ENCODE data around the gene STXBP1. TPM values are rescaled to one million over a fixed set of nuclear protein-coding genes. Genes with fewer than 3 reads are reported as not detected.

The STXBP1 gene
- total RNA-seq, 1 experiment from 2014 or later, result 11.2 TPM

DNA sequence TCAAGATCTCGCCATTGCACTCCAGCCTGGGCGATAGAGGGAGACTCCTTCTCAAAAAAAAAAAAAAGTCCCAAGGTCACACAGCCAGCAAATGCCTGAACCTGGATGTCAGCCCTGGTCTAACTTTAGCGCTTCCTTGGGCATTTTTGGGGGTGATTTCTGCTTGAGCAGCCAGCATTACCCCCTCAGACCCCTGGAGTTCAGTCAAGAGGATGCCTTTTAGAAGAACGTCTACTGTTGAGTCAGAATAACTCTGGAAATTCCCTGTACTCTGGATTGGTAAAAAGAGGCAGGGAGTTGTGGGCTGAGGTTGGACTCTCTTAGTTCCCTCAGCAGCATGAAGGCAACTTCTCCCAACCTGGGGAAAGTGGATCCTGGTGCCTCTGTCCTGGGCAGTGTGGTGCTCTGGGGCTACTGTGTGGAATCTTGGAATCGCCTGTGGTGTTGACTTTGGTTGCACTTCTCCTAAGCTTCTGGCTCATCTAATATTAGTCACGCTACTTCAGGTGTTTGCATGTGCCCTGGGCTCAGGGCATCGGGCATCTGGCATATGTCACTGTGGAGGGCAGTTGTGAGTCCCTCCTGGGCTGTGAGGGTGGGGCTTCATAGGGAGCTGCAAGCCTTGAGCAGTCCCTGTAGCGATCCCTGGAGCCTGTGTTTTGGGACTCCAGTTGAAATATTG is 32.2 kb downstream of the STXBP1 start:
- no peak for DNase-seq (ENCODE audit: low spot score)

DNA sequence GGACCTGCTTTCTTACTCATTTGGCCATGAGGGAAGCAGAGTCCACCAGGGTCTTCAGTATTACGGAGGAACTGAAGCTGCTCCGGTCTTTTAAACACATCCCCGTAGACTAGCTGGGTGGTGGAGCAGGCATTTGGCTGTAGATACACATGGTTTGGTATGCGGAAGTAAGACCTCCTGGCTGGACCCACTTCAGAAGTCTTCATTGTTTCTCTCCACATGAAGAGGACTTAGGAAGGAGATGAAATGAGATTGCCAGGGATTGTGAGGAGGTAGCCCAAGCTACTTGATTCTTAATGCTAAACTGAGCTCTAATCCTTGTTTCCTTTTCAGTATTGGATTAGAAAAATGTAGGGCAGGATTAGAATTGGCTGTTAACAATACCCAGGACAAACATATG is 32.9 kb downstream of the STXBP1 start:
- in situ Hi-C loops (cut with HindIII; ENCODE audit: low sequenced_read_pairs), result no loop called here
- DNase-seq (ENCODE audit: low spot score), result peak; percentile 30

More for the DNA sequence above, 32.2 kb downstream of the STXBP1 start:
- in situ Hi-C loops (cut with HindIII; ENCODE audit: low sequenced_read_pairs), result no loop called here

DNA sequence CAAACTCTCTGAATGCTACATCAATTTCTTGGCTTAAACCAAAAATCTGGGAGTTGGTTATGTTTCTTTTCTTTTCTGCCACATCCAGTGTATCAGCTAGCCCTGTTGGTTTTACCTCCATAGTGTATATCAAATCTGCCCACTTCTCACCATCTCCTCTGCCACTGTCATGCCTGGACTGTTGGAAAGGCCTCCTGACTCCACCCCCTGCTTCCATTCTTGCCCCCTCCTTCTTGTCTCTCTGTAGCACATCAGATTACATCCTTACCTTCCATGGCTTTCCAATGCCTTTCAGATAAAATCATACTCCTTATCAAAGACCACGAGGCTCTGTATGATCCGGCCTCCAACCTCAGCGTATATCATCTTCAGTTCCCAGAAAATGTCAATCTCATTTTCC is 35.4 kb downstream of the STXBP1 start:
- in situ Hi-C loops (cut with HindIII; ENCODE audit: low sequenced_read_pairs), result no loop called here
- DNase-seq (ENCODE audit: low spot score), result peak; percentile 73

DNA sequence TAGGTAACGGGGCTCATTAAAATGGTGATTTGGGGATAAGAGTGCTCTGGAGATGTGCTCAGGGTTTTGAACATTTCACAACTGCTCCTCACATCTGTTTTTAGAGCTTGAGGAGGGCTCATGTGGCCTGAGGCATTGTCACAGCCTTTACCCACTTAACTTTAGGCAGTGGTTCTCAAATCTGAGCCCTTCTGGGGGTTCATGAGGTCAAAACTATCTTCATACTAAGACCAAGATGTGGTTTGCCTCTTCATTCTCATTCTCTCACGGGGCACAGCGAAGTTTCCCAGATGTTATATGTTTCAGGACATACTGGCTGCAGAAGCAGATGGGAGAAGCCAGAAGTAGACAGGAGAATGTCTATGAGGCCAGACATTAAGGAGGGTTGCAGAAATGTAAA is 38.4 kb downstream of the STXBP1 start:
- in situ Hi-C loops (cut with HindIII; ENCODE audit: low sequenced_read_pairs), result no loop called here

DNA sequence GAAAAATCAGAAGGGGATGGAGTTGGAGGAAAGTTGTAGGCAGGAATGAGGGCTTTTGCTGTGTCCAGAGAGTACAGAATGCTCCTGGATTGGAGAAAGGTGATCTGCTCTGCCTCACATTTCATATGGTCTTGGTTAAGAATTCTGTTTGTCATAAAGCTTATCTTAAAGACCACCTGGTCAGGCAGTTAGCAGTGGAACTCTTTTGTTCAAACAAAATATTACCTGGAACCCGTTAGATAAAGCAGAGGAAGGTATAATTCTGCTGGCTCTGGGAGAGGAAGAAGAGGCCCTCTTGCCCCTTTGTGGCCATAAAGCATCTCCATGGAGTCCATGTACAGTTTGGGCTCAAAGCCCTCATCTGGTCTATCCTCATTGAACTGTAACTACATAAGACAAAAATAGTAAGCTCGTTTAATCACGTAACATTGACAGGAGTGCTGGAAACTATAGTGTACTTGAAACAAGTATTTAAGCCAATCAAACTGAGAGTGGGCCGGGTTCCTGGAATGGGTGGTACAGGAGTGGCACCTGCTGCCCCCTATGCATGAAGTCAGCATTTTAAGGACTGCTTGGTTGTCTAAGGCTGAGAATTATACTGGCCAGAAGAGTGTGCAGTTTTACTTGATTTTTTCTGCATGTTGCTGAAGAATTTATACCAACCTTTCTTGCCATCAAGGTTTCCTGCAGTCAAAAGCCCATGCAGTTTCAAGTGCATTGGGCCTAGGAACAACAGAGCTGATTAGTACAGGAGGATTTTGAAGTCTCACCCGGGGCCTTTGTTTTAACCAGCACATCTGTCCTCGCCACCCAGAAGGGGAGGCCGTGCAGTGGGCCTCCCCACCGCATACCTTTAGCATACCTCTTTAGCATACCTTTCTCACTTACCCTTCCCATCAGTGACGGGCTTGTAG is 39.9 kb downstream of the STXBP1 start:
- DNase-seq (ENCODE audit: low spot score), result no peak
- in situ Hi-C loops (cut with HindIII; ENCODE audit: low sequenced_read_pairs), result no loop called here

More for the DNA sequence above, 38.4 kb downstream of the STXBP1 start:
- no peak for DNase-seq (ENCODE audit: low spot score)

DNA sequence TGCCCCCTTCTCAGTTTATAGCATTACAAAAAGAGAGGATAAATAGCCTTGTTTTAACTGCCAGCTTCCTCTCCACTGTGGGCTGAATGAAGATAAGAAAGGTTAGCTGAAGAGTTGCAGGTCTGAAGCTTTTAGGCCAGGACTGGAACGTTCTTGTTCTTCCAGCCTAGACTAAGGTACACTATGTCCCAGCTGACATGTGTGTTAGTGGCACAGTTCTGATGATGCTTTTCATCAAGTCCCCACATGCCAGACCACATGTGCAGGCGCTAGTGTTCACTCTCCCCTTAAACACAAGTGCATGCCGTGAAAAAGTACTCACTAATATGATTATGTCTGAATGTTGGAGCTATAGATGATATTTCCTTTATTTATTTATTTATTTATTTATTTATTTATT is 40.7 kb downstream of the STXBP1 start:
- in situ Hi-C loops (cut with HindIII; ENCODE audit: low sequenced_read_pairs), result no loop called here
- no peak for DNase-seq (ENCODE audit: low spot score)

DNA sequence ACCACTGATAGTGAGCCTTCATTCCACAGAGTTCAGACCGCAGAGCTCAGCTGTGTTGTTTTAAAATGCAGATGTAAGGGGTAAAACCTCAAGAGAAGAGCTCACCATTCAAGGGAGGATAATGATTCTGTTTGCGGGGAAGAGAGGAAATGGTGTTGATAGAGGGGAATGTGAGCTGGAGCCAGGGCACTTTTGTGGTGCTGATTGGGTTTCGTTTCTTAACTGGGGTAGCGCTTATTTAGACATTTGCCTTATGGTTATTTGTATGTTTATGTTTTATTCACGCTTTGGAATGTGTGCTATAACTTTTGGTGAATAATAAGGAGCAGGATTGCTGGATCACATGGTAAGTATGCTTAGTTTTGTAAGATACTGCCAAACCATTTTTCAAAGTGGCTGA is 42.5 kb downstream of the STXBP1 start:
- no peak for DNase-seq (ENCODE audit: low spot score)
- in situ Hi-C loops (cut with HindIII; ENCODE audit: low sequenced_read_pairs), result no loop called here

DNA sequence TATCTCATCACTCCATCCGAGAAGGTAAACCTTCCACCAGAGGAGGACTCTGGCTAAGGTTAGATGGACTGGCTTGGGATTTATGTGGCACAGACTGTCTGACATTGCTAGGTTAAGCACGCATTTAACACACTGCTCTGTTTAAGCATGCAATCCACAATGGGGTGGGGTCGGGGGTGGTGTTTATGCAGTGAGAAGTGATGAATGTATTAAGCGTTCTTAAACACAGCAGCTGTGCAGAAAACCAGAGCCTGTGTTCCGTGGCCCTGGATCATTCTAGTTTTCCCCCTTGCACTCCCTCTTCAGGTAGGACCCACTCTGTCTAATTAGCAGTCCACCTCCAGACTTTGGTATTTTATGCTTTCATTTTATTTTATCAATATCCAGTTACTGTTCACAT is 46.4 kb downstream of the STXBP1 start:
- DNase-seq (ENCODE audit: low spot score), result no peak
- in situ Hi-C loops (cut with HindIII; ENCODE audit: low sequenced_read_pairs), result no loop called here

DNA sequence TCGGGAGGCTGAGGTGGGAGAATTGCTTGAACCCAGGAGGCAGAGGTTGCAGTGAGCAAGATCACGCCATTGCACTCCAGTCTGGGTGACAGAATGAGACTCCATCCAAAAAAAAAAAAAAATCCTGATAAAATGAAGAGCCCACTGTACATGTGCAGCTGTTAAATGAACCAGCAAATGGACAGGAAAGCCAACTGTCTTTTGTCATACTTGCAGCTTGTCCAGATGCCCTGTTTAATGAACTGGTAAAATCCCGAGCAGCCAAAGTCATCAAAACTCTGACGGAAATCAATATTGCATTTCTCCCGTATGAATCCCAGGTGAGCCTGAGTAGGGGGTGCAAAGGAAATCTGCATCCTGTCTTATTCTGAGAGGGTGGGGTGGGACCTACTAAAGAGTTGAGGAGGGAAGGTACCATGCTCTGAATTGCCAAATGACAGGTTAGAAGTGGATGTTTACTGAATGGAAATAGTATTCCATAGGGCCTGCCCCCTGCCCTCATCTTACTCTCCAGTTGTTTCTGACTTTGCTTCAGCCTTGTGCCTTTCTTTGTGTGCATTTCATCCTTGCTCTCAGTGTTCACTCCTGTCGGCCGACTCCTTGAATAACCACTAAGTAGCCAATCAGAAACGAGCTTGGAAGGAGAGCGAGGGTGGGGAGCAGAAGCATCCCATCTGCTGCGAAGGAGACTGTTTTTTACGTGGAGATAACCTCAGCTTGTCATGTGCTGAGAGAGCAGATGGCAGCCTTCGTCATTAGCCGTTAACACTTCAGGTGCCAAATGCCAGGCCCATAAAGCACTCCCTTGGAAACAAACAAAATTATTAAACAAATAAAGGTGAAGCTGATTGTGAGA is 49.0 kb downstream of the STXBP1 start:
- in situ Hi-C loops (cut with HindIII; ENCODE audit: low sequenced_read_pairs), result no loop called here
- peak; percentile 99 for DNase-seq (ENCODE audit: low spot score)

DNA sequence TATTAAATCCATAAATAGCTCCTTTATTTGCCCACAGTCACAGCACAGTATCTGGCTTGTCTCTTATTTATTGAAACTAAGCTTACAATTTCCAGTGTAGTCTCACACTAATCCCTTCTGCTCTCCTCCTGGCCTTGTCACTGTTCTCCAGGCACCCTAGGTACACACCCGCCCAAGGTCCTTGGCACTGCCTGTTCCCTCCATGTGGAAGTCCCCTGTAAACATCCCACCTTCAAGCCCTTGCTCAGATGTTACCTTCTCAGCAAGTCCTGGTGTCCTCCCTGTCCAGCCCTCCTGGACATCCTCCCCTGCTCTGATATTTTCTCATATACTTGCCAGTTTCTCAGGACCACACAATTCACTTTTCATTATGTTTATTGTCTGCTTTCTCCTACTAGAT is 50.5 kb downstream of the STXBP1 start:
- in situ Hi-C loops (cut with HindIII; ENCODE audit: low sequenced_read_pairs), result no loop called here
- DNase-seq (ENCODE audit: low spot score), result peak; percentile 57

DNA sequence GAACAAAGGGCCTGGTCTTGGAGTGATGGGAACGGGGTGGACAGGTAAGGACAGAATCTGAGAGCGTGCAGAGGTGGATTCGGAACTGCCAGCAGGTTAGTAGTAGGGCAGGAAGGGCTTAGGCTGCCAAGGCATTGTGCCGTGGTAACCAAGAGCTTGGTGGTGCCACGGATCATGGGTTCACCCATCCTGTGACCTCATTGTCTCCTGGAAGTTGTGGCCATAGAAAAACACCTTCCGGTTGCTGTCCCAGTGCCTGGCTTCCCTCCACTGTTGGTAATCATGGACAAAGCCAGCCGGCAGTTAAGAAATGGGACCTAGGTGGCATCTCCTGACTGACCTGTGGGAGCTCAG is 52.2 kb downstream of the STXBP1 start:
- in situ Hi-C loops (cut with HindIII; ENCODE audit: low sequenced_read_pairs), result no loop called here
- DNase-seq (ENCODE audit: low spot score), result peak; percentile 52

DNA sequence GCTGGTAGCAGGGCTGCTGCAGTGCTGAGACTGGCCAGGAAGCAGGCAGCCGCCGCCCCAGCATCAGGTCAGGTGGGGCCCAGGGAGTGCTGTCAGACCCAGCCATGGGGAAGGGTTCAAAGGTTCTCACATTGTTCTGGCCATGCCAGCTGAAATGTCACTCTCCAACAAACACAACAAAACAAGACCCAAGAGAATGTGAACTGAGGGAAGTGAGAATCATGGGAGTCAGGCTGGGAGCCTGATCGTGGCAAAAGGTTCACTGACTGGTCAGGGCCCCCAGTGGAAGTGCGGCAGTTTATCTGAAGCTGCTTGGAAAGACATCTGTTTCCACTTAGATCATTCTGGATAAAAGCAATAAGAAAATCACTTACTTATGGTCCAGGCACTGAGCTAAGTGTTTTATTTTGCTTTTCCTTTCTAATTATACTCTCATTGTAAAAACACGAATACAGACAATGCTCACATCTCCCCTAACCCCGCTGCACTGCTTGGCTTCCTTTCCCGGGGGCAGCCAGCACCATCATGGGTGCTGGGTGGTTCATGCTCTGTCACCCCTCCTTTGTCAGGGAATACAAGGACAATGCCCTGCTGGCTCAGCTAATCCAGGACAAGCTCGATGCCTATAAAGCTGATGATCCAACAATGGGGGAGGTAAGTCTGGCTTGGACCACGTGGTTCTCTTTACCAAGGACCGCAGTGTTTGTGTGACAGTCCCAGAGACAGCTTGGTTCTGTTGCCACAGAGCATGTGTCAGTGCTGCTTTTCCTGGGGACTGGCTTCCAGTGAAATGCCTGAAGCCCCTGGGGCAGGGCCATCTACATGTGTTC is 52.8 kb downstream of the STXBP1 start:
- in situ Hi-C loops (cut with HindIII; ENCODE audit: low sequenced_read_pairs), result no loop called here
- DNase-seq (ENCODE audit: low spot score), result peak; percentile 73

DNA sequence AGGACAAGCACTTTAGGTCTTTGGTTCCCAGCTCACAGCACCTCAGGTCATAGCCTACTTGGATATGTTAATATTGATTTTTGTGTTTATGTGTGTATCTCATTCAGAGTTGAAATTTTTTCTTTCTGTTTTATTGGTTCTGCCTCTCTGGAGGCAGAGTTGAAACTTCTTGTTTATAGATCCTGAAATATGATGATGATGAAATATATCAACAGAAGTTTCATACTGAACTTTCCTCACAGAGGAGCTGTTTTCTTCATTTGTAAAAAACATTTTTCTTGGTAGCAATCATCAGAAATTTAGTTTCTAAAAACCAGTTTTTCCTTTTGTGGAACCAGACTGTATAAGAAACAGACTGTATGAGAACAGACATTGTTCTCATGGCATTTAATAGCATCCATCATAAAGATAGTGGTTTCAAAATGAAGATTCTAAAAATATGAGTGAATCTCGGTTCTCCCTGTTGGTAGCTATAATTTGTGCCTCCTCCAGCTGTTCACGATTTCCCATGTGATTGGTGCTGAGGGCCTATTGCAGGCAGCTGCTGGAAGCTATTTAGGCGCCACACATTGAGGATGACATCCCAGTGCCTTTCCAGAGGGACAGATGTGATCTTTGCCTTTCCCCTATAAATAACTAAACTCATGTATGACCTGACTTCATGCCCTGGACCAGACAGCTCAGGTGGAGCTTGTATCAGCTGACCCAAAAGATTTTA is 55.2 kb downstream of the STXBP1 start:
- no peak for DNase-seq (ENCODE audit: low spot score)
- in situ Hi-C loops (cut with HindIII; ENCODE audit: low sequenced_read_pairs), result no loop called here

DNA sequence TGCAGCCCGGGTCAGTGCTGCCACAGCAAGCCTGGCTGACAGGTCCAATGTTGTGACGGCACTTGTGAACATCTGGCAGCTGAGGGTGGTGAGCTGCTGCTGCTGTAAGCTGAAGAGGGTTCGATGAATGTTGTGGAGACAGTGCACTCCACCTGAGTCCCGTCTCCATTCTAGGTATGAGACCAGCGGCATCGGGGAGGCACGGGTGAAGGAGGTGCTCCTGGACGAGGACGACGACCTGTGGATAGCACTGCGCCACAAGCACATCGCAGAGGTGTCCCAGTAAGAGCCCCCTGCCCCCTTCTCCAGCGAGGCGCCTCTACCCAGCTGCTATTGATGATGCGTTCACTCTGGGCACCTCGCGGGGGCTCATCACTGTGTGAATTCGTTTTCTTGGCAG is 55.8 kb downstream of the STXBP1 start:
- in situ Hi-C loops (cut with HindIII; ENCODE audit: low sequenced_read_pairs), result no loop called here
- no peak for DNase-seq (ENCODE audit: low spot score)

DNA sequence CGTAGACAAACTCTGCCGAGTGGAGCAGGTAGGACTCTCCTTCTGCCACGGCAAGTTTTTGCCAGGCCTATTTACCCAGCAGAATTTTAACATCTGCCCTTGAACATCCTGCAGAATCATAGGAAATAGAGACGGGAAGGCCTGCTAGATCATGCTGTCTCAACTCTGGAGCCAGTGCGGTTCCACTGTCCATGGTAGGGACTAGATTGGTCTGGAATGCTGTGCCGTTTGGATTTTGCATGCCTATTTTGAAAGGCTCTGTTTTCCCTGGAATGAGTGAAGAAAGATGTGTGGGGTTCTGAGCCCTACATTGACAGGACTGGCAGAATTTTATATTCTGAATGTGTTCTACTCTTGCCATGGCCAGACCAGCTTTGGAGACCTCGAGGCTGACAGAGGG is 61.2 kb downstream of the STXBP1 start:
- DNase-seq (ENCODE audit: low spot score), result no peak
- in situ Hi-C loops (cut with HindIII; ENCODE audit: low sequenced_read_pairs), result no loop called here

DNA sequence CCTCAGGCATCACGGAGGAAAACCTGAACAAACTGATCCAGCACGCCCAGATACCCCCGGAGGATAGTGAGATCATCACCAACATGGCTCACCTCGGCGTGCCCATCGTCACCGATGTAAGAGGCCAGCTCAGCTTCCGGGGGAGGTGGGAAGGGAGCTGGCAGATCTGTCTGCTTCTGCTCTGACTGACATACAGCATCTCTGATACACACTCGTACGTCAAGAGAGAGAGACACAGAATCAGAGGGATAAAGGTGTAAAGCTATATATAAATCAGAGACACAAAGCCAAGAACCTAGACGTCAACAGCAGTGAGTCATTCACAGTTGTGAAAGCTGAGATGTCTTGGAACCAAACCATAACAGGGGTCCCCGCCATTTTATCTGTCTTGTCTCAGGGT is 64.6 kb downstream of the STXBP1 start:
- DNase-seq (ENCODE audit: low spot score), result no peak
- in situ Hi-C loops (cut with HindIII; ENCODE audit: low sequenced_read_pairs), result no loop called here

DNA sequence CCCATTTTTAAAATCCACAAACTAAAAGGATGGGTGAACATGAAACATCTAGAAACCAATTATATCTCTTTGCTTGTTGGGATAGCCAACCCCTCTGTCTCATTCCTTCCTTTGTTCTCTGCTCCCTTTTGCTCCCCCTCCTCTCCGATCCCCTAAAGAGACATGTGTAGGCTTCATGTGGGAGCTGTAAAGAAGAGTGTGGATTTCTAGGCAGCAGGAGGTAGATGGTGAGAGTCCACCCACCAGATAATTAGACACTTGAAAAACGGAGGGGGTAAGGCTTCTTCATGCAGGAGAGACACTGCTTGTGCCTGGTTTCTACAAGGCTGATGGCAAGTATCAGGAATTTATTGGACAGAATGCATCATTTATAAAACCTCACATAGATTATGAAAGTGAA is 67.4 kb downstream of the STXBP1 start:
- in situ Hi-C loops (cut with HindIII; ENCODE audit: low sequenced_read_pairs), result no loop called here
- DNase-seq (ENCODE audit: low spot score), result no peak

DNA sequence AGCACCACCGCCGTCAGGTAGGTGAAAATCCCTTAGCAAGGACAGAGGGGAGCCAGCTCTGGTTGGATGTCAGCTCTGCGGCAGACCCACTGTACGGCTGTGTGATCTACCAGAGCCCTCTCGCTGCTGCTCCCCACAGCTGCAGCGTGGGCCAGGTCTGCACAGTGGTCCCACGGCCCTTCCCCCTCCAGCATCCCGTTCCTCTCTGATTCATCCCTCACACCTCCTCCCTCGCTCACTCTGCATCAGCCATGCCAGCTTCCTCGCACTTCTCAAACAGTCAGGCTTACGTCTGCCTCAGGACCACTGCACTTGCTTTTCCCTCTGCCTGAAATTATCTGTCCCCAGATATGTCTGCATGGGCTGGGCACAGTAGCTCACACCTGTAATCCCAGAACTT is 68.1 kb downstream of the STXBP1 start:
- DNase-seq (ENCODE audit: low spot score), result no peak
- in situ Hi-C loops (cut with HindIII; ENCODE audit: low sequenced_read_pairs), result no loop called here
